ENCODE results near the gene CAMK2A. TPM values are rescaled to one million over a fixed set of nuclear protein-coding genes. Genes with fewer than 3 reads are reported as not detected.

CAMK2A gene
- total and polyA plus RNA-seq, 9 donors, result 0.12 to 1.3 (median 0.62) TPM

GRCh38 chr5:150247726-150248125, 41.8 kb downstream of the CAMK2A start:
- WGBS, 3 donors, result 93 to 96% (median 94%) methylated on average over 9 of the region's 9 CpGs
- H3K36me3 ChIP-seq, result no peaks in the 10 kb centered on the region
- TF ChIP-seq CTCF (IDR thresholded peaks at IDR 0.05) (no peak), EP300 (IDR thresholded peaks at IDR 0.05) (no peak), POLR2A (IDR thresholded peaks at IDR 0.05) (no peak)
- no peaks in the 10 kb centered on the region for H3K27me3 ChIP-seq
- peaks cover 2% of the 10 kb centered on the region for H3K4me1 ChIP-seq (ENCODE audit: insufficient read depth)
- H3K4me3 ChIP-seq, result no peak overlapping the region
- intact Hi-C loops (cut with DNase I), result no loop called here
- H3K9me3 ChIP-seq, result no peaks in the 10 kb centered on the region
- DNase-seq, result no peak
- no peak overlapping the region for H3K27ac ChIP-seq

- WGBS, 3 donors, result 81 to 93% (median 86%) methylated on average over 5 of the region's 5 CpGs
- TF ChIP-seq POLR2A (IDR thresholded peaks at IDR 0.05) (no peak), CTCF (IDR thresholded peaks at IDR 0.05) (no peak), EP300 (IDR thresholded peaks at IDR 0.05) (no peak)
- DNase-seq, result no peak
- Histone ChIP-seq H3K9me3 (no peaks in the 10 kb centered on the region), H3K4me3 (no peak overlapping the region), H3K4me1 (ENCODE audit: insufficient read depth) (peaks cover 2% of the 10 kb centered on the region), H3K36me3 (no peaks in the 10 kb centered on the region), H3K27me3 (no peaks in the 10 kb centered on the region), H3K27ac (no peak overlapping the region)
- intact Hi-C loops (cut with DNase I), result no loop called here
Measured at GRCh38 chr5:150246835-150247234, 42.7 kb downstream of the CAMK2A start.

- Histone ChIP-seq H3K9me3 (no peaks in the 10 kb centered on the region), H3K27ac (no peak overlapping the region), H3K36me3 (no peaks in the 10 kb centered on the region), H3K27me3 (no peaks in the 10 kb centered on the region), H3K4me3 (no peak overlapping the region), H3K4me1 (ENCODE audit: insufficient read depth) (peaks cover 2% of the 10 kb centered on the region)
- DNase-seq, result no peak
- no peak for TF ChIP-seq EP300 (IDR thresholded peaks at IDR 0.05)
- TF ChIP-seq CTCF (IDR thresholded peaks at IDR 0.05), result no peak
- TF ChIP-seq POLR2A (IDR thresholded peaks at IDR 0.05), result no peak
- 92 to 95% (median 92%) methylated on average over 5 of the region's 5 CpGs for WGBS, 3 donors
- intact Hi-C loops (cut with DNase I), result no loop called here
Measured at GRCh38 chr5:150246429-150246828, 43.1 kb downstream of the CAMK2A start.

GRCh38 chr5:150245808-150246207, 43.8 kb downstream of the CAMK2A start:
- 76 to 88% (median 77%) methylated on average over 3 of the region's 3 CpGs for WGBS, 3 donors
- intact Hi-C loops (cut with DNase I), result no loop called here

More at GRCh38 chr5:150245808-150246207, 43.8 kb downstream of the CAMK2A start:
- Histone ChIP-seq H3K36me3 (no peaks in the 10 kb centered on the region), H3K27me3 (no peaks in the 10 kb centered on the region), H3K27ac (no peak overlapping the region), H3K9me3 (no peaks in the 10 kb centered on the region), H3K4me3 (no peak overlapping the region), H3K4me1 (ENCODE audit: insufficient read depth) (peaks cover 2% of the 10 kb centered on the region)
- DNase-seq, result no peak
- TF ChIP-seq EP300 (IDR thresholded peaks at IDR 0.05) (no peak), POLR2A (IDR thresholded peaks at IDR 0.05) (no peak), CTCF (IDR thresholded peaks at IDR 0.05) (no peak)
